ENCODE results near the gene AHCYL1.

AHCYL1 gene

DNA sequence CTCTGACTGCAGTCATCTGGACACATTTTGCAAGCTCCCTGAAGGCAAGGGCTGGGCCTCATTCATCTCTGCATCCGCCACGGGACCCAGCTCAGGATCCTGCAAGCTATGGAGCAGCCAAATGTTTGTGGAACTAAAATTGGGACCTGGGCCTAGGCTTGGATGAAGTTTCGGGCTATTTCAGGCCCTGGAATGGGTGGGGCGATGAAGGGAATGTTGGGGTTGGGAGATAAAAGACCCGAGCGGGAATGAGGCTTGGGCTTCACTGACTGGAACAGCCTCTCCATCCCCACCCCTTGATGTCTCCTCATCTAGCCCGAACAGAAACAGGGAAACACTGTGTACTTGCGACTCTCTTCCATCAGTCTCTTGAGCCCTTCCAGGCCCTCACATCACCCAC is 7.3 kb upstream of the AHCYL1 start:
- DNase-seq: no peak

DNA sequence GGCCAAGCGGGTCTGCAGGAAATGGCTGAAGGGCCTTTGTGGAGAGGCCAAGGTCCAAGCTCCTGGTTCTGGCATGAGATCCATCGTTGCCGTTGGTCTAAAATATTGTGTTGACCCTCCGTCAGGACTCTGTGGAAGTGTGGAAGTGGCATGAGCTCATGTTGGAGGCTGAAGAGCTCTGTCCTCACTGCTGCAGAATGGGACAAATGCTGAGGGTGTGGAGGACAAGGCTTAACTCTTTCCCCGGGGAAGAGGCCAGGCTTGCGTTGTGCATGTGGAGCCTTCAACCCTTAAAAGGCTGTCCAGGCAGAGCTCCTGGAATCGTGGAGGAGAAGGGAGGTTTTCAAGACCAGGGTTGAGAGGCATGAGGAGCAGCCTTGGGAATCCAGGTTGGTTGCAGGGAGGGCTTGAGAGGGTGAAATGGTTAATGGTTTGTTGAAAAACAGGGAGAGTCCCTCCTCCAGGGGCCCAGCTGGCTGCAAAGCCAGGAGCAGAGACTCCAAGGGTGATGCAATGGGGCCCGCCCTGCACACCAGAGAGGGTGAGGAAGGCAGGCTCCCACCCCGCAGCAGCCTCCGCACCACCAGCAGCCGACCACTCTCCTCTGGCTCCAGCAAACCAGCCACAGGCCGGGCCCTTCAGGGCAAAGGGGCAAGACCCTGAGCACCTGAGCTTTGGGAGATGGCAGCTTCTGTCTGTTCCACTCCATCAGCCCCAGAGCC is 6.7 kb upstream of the AHCYL1 start:
- DNase-seq: no peak

DNA sequence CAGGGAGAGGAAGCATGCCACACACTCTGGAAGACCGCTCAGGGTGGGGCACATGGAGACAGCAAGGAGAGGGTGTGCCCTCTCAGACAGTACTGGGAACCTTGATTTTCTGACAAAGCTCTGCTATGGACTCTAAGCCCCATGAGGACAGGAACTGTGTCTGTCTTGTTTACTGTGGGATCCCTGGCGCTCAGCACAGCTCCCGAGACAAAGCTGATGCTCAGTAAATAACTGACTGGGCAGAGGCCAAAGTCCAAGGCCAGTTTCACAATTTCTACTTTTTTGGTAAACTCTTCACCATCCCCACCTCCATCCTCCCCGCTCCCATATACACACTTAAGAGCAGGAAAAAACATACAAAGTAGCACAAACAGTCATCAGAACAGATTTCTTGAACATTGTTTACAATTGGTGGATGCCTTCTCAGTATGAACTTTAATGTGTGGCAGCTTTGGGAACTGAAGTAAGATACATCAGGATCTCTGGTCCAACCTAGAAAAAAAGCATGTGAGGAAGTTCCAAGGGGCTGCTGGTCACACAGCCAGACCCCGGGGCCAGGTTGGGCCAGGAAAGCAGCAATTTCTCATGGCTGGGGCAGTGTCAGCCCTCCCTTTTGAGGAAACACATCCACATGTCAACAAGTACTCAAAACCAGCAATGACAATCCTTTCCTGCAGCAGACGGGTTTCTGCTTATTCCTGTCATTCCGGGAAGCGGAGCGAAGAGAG is 5.6 kb upstream of the AHCYL1 start:
- no peak for DNase-seq

DNA sequence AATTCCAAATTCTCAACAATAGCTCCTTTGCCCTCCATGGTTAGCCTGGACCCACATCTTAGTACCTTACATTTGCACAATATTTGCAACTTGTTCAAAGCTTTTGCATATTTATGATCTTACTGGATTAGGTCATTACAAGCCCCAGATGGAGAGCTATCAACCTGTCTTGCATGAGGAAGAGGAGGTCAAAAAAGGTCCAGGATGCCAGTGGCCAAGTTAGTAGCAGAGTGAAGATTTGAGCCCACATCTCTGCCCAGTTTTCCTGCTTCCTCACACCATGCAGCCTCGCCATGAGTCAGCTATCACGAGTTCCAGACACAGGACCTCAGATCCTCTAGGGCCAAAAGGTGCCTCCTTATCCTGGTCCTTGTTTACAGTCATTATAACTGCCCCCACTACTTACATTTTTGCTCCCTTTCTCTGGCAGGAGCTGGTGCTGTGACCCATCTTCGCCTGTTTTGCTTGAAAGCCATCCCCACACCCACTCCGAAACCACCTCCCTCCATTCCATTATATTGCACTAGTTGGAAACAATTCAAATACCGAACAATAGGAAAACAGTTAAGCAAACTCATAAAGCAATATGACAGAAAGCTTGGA is 5.0 kb upstream of the AHCYL1 start:
- no peak for DNase-seq

DNA sequence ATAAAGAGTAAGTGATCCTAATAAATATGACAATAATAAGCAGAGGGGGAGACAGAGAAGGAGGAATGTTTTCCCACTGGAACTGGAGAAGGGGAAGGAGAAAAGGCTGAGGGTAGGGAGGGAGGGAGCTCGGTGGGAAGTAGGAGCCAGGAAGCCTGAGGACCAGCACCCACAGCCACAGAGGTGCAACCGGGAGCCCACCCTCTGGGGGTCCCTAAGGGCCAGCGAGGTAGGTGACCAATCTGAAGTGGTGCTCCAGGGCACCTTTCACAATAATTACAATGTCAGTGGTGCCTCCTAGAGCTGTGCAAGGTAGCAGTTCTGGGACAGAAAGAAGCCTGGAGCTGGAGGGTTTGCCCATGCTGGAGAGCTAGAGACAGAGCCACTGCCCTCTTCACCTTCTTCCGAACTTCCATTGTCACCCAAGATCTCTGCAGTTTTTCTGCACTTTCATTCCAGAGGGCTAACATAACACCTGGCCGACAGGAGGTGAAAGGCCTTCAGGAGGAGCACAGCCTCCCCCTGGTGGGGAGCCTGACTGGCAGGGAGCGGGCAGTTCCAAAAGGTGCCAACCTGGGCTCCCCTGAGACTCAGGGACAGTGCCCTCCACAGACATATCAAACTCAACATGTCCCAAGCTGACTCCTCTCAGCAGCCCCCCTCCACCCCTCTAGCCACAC is 4.1 kb upstream of the AHCYL1 start:
- DNase-seq: no peak

DNA sequence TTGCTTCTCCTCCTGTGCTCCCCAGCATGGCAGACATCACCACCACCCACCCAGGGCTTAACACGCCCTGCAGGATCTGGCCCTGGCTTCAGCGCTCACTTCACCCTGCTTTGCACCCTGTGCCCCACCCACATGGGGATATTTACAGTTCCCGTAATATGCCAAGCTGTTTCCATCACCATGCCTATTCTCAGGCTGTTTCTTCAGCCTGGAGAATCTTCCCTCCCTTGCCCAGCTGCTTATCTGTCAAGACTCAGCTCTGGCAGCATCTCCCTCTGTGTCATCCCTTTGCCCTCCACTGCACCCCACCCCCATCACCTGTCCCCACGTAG is 3.6 kb upstream of the AHCYL1 start:
- DNase-seq: no peak

DNA sequence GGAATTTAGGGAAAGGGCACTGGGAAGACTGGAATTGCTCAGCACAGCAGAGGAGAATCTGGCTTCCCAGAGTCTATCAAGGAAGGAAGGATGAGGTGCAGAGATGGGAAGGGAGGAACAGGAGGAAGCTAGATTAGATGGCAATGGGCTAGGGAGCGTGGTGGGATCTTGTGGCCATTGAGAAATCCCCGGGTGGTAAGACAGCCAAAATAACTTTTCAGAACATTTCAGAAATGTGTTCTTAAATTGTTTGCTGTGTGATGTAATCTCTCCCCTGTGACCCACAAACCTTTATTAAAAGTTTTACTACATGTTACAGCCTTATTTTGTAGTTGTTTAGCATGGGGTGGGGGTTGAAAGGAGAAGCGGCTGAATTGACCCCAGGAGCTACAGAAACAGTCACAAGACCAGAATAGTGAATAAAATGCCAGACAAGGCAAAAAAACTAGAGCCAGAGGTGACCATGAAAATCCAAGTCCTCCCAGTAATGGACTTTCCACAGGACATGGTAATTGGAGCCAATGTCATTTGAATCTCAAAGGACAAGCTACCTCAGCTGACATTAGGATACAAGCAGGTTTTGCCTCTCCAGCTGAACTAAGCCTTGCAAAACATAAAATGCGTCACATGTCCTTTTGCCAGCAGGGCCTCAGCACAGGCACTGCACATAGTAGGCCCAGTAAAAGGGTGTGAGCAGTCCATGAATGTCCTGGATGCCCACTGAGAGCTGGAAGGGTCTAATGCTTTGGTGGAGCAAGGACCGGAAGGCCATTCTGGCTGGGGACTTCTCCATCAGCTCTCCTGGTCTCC is 980 bp upstream of the AHCYL1 start:
- DNase-seq: no peak

DNA sequence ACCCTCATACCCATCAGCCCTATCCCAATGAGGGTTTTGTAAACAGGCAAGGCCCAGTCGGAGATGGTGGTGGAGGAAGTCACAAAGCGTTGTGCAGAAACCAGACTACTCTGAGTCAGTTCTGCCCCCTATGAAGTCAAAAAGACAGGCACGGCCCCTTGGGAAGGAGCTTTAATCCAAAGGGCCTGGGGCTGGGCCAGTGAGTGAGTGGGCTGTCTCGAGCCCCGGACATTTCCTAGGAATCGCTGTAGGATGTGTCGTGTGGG is 442 bp upstream of the AHCYL1 start:
- no peak for DNase-seq

DNA sequence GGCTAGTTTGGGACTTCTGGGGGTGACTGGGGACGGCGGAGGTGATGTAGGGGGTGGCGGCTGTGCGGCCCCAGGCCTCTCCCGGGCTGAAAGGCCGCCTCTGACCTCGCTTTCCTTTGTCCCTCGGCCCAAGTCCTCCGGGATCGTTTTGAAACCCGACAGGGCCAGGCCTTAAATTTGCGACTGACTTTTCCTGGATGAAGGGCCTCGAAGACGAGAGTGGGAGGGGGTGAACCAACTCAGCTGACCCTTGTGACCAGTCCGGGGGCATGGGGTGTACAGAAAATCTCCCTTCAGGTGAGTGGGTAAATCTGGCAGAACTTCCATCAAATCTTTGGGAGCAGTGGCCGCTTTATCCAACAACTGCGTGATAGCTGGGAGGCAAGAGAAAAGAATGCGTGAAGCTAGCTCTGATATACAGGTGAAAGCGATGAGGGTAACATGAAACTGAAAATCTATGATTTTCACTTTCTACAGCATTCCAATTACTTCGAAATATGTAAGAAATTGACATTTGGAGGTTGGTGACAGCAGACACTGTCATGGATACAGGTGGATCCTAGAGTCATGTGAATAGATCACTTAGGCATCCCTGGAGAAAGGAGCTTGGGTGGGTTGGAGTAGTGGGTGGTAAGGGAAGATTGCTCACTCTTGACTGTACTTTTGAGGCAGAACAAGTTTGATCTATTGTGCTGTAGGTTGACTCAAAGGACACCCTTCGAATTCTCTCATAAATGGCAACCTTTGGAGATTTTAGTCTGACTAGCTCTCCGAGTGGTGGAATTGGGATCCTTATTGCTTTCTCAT is 885 bp downstream of the AHCYL1 start:
- peak in 1 of 2 experiments; percentile 14 for DNase-seq

DNA sequence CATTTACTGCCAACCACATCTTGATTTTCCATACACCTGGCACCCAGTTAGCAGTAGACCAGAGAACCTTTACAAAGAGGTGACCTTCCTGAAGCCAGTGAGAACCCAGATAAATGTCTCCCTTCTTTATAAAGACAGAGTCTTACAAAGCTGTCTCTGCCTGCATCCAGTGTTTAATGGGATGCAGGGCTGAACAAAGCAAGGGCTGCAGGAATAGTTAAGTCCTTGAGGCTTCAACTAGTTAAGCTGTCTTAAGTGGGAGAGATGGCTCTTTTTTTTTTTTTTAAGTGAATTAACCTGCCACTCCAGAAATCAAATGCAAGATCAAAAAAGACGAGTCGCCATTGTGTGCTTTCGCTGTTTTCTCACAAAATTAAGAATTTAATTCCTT is 1.5 kb downstream of the AHCYL1 start:
- peak in 1 of 2 experiments; percentile 31 for DNase-seq

DNA sequence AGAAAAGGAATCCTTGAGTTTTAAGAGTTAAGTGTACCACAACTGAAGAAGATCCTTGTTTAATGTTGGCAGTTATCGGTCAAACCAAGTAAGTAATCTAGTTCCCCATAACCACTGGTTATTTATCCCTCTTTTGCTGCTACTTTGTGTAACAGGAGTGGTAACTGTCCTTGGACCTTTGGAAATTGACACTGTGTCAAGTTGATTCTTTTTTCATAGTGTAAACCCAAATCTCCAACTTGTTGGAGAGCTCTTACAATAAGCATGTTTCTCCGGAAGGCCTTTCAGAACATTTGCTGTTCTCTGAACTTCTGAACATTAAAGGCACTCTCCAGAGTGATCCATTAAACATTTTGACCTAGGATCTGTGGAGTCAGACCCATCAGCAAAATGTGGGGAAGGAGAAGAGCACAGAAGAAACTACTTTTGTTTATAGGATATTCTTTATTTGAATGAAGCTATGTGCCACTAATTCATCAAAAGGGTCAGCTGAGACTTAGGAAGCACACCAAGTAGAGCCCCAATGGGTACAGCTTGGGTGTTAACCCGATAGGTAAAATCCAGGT is 3.9 kb downstream of the AHCYL1 start:
- no peak for DNase-seq

DNA sequence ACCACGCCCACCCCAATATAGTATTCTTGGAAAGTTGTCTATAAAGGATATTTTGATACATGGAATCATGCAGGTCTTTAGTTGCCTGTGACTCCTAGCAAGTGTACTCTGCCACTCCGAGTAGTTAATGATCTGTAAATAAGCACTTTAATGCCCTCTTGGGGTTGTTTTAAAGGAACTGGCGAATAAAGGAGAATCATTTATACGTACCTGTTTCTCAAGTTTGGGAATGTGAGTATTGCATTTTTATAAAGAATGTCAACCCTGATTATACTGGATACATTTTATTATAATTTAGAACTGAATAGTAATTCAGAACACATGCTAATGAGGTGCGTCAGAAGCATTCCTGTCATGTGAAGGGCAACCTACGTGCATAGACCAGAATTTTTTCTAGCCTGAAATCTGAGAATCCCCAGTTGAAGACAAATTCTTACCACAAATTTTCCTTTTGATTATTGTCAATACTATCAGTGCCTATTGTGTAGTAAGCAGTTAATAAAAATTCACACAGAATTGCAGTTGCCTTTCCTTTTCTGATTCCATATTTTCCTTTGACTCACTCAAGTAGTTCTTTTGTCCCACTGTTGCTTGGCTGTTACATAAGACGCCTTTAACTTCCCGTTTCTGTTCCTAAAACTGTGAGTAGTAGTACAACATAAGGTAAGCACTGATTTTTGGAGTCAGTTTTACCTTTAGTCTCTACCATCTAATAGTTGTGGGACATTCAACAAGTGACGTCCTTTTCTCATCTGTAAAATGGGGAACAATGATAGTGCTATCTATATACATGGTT is 5.1 kb downstream of the AHCYL1 start:
- no peak for DNase-seq

DNA sequence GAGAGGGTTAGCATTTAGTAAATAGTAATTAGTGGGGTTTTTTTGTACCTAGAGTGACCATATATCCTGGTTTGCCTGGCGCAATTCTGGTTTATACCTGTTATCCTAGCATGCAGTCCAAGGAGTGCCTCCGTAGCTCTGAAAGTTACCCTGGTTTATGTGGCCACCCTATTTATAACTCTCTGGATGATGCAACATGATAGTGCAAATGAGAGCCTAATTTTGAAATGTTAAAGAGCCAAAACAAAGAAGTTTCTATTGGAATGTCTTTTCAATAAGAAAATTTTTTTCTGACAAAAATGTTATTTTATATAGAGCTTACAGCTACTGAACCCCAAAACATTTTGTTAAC is 5.7 kb downstream of the AHCYL1 start:
- DNase-seq: no peak

DNA sequence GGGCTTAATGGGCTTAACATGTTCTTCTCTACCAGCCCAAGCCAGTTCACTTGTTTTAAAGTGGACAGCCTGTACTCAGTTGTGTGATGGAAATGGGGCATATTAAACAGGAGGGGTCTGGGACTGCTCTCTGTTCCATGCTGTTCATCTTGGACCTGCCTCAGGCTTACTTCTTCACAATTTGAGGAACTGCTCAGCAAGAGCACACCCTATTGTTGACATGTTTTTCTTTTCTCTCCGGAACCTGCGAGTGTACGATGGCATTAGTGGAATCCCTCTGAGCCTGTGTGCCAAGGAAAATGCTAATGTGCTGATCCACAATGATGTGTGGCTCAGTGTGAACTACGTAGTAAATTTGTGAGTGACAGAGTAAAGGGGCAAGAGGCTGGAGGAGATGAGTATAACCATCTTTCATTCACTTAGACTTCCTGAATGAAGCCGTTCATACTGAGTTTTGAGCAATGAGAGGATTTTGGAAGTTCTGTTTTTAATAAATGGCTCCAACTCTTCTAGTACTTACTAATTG is 6.9 kb downstream of the AHCYL1 start:
- DNase-seq: no peak

DNA sequence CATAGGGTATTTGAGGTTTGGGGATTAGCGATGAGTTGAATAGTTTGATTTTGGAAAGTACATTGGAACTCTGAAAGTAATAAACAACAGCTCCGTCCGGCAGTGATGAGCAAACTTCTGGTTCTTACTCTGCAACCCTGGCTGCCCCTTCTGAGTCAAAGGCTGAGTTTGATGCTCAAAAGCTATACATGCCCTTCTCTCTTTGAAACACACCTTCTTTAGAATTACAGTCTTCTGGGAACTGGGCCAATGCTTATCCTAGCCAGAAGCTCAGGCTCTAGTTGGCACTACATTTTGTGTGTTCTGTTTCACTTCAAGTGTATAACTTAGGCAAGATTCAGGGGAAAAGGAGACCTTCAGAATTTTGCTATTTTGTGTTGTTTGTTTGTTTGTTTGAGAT is 9.3 kb downstream of the AHCYL1 start:
- DNase-seq: no peak

DNA sequence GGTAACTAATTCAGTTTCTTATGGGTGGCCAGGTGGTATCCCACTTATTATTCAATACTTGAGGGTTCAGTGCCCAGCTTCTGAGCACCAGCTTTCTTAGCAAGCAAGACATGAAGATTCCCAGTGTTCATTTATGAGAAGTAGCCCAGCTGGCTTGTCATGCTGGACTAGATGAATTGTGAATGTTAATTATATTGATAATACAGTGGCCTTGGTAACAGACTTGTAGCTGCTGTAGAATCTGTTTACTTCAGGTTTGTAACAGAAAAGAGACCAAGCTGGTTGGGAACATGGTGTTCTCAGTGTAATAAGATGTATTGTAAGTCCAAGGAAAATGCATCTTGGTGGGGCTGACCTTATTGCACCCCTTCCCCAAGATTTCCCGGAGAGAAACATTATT is 10.1 kb downstream of the AHCYL1 start:
- DNase-seq: peak; percentile 74 to 96

DNA sequence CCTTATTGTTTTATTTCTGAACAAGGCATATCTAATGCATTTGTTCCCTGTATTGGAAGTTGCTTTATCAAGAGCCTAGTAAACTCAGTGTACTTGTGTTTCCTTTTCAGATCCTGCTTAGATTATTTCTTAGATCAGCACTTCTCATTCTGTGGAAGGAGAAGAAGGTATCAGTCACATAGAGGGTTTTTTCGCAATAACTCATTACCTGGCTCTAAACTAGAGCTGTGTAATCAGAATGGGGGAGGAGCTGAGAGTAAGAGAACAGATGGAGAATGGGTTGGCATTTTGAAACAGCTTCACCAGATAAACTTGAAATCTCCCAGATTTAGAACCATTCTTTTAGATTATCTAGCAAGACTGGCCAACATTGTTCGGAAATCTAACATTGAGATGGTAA is 11.0 kb downstream of the AHCYL1 start:
- peak in 1 of 2 experiments; percentile 41 for DNase-seq

DNA sequence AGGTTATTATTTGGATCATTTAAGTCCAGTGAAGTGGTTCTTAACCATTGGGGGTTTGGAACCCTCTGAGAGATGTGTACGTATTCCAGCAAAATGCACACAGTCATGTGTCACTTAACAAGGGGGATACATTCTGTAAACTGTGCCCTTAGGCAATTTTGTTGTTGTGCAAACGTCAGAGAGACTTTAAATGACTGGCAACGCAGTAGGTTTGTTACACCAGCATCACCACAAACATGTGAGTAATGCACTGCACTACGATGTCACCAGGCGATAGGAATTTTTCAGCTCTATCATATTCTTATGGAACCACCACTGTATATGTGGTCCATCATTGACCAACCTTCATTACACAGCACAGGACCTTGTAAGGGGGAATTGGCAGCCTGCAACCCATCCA is 11.9 kb downstream of the AHCYL1 start:
- DNase-seq: no peak

DNA sequence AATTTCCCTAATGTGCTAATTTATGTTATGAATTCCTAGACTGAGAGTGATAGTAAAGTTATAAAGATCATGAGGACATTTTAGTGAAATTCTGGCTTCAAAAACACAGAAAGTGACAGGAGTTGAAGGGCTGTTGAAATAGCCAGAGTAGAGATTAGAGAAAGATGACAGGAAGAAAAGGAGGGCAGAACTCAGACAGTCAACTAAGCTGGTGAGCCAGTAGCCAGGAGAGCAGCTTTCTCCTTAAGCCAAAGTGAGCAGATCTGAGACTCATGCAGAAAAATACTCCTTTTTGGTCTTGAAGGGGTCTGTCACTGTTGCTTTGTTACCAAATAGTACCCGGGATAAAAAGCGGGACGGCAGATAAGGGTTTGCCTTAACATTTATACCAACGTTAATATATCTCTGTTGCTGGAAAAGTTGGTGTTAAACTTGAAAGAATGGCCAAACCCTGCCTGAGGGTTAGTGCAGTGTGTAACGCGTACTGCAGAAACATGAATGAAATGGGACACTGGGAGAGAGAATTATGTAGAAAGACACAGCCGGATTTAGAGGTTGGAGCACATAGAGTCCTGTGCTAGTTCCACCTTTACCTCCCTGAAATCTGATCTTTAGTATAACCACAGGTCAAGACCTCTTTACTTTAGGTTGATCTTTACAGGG is 12.8 kb downstream of the AHCYL1 start:
- DNase-seq: no peak

DNA sequence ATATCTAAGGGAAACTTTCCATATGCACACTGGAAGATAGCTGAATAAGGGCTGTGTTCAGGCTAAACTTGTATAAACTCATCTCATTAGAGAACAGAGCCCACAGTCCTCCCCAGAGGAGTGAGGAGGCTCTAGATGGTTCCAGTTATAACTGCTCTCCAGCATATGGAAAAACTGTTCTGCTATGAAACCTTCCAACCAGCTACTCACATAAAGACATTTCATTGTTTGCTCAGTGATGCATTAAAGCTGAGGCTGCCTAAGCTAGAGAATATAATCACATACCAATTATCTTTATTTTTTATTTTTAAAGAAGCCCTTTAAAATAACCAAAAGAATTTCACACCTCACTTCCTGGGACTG is 13.3 kb downstream of the AHCYL1 start:
- DNase-seq: no peak

DNA sequence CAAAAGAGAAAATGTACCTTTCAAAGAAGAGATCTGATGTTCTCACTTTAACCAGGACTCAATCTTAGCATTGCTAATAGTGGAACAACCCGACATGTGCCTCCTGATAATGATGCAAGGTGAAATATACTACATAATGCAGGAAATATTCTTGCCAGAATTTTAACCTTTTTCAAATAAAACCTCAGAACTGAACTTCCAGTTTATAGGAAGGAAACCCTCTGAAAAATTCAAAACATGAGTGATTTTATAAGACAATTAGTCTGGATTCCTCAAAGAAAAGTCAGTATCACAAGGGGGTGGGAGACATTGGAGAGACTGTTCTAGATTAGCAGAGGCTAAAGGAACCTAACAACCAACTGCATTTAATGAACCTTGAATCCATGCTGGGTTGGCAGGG is 18.1 kb downstream of the AHCYL1 start:
- DNase-seq: no peak

Measured in NCI-H524 (cell line).